ENCODE data around the gene MUC20.
"Not testable (repeated sequence)": the region's sequence is repeated elsewhere in the genome, so short reads cannot be mapped to it uniquely, and the experiment has no call there.

The MUC20 gene

GRCh38 chr3:195768831-195769303 lies 48.1 kb downstream of the MUC20 start:
- no peak for DNase-seq (ENCODE audit: extremely low read depth, low read depth)
- no peak overlapping the region for H3K4me3 ChIP-seq (replicated peaks; ENCODE audit: low read depth, low read length)
- no peak for TF ChIP-seq CTCF (IDR thresholded peaks at IDR 0.05; ENCODE audit: low read depth, low read length, missing control alignments)

GRCh38 chr3:195769551-195769950 lies 48.8 kb downstream of the MUC20 start:
- TF ChIP-seq CTCF (IDR thresholded peaks at IDR 0.05; ENCODE audit: low read depth, low read length, missing control alignments): no peak
- DNase-seq (ENCODE audit: extremely low read depth, low read depth): no peak
- no peak overlapping the region for H3K4me3 ChIP-seq (replicated peaks; ENCODE audit: low read depth, low read length)

GRCh38 chr3:195770081-195770840 lies 49.5 kb downstream of the MUC20 start:
- no peak for DNase-seq (ENCODE audit: extremely low read depth, low read depth)
- no peak overlapping the region for H3K4me3 ChIP-seq (replicated peaks; ENCODE audit: low read depth, low read length)
- no peak for TF ChIP-seq CTCF (IDR thresholded peaks at IDR 0.05; ENCODE audit: low read depth, low read length, missing control alignments)

- DNase-seq (ENCODE audit: extremely low read depth, low read depth): not testable (repeated sequence)
These were observed 50.3 kb downstream of the MUC20 start for GRCh38 chr3:195770841-195771645.

GRCh38 chr3:195771646-195772300 lies 51.0 kb downstream of the MUC20 start:
- TF ChIP-seq CTCF (IDR thresholded peaks at IDR 0.05; ENCODE audit: low read depth, low read length, missing control alignments): no peak
- no peak for DNase-seq (ENCODE audit: extremely low read depth, low read depth)
- H3K4me3 ChIP-seq (replicated peaks; ENCODE audit: low read depth, low read length): no peak overlapping the region

More at GRCh38 chr3:195770841-195771645, 50.3 kb downstream of the MUC20 start:
- not testable (repeated sequence) for H3K4me3 ChIP-seq (replicated peaks; ENCODE audit: low read depth, low read length)

GRCh38 chr3:195773956-195774537 lies 53.3 kb downstream of the MUC20 start:
- no peak for TF ChIP-seq CTCF (IDR thresholded peaks at IDR 0.05; ENCODE audit: low read depth, low read length, missing control alignments)
- DNase-seq (ENCODE audit: extremely low read depth, low read depth): no peak
- H3K4me3 ChIP-seq (replicated peaks; ENCODE audit: low read depth, low read length): no peak overlapping the region

All from HFF-Myc (cell line).